ENCODE measurements around the gene POLD4. TPM values are rescaled to one million over a fixed set of nuclear protein-coding genes. Genes with fewer than 3 reads are reported as not detected.

POLD4 gene
- total RNA-seq, 4 donors from 2014 or later: 74.3 to 329 (median 272) TPM

GRCh38 chr11:67387069-67387468, 33.7 kb upstream of the POLD4 start:
- DNase-seq: peak in 1 of 3 donors; percentile 44
- Histone ChIP-seq H3K9me3 (no peaks in the 10 kb centered on the region), H3K27ac (no peak overlapping the region), H3K4me3 (no peak overlapping the region), H3K4me1 (peaks cover 0 to 20% (median 3%) of the 10 kb centered on the region in 4 donors), H3K27me3 (no peaks in the 10 kb centered on the region), H3K36me3 (no peaks in the 10 kb centered on the region)
- TF ChIP-seq CTCF (IDR thresholded peaks at IDR 0.05) (no peak), POLR2A (IDR thresholded peaks at IDR 0.05) (no peak)

GRCh38 chr11:67384851-67385366, 31.6 kb upstream of the POLD4 start:
- Histone ChIP-seq H3K36me3 (no peaks in the 10 kb centered on the region), H3K9me3 (no peaks in the 10 kb centered on the region), H3K27me3 (no peaks in the 10 kb centered on the region), H3K27ac (no peak overlapping the region), H3K4me3 (no peak overlapping the region), H3K4me1 (peaks cover 0 to 10% (median 6%) of the 10 kb centered on the region in 4 donors)
- DNase-seq: no peak
- no peak for TF ChIP-seq CTCF (IDR thresholded peaks at IDR 0.05)
- TF ChIP-seq POLR2A (IDR thresholded peaks at IDR 0.05): no peak

GRCh38 chr11:67382276-67383136, 29.2 kb upstream of the POLD4 start:
- Histone ChIP-seq H3K27ac (peak overlapping the region in 1 of 4 donors; percentile 7), H3K4me3 (no peak overlapping the region), H3K4me1 (peaks cover 0 to 10% (median 7%) of the 10 kb centered on the region in 4 donors), H3K36me3 (no peaks in the 10 kb centered on the region), H3K9me3 (no peaks in the 10 kb centered on the region), H3K27me3 (no peaks in the 10 kb centered on the region)
- TF ChIP-seq POLR2A (IDR thresholded peaks at IDR 0.05): peak in 1 of 2 donors; percentile 12
- TF ChIP-seq CTCF (IDR thresholded peaks at IDR 0.05): peak; percentile 95 to 98 (median 98)
- DNase-seq: peak; percentile 82 to 94 (median 89)

GRCh38 chr11:67381244-67381972, 28.1 kb upstream of the POLD4 start:
- Histone ChIP-seq H3K36me3 (no peaks in the 10 kb centered on the region), H3K9me3 (no peaks in the 10 kb centered on the region), H3K4me3 (no peak overlapping the region), H3K4me1 (peaks cover 0 to 10% (median 7%) of the 10 kb centered on the region in 4 donors), H3K27ac (peak overlapping the region in 2 of 4 donors; percentile 57 to 75), H3K27me3 (no peaks in the 10 kb centered on the region)
- no peak for DNase-seq
- no peak for TF ChIP-seq POLR2A (IDR thresholded peaks at IDR 0.05)

DNA sequence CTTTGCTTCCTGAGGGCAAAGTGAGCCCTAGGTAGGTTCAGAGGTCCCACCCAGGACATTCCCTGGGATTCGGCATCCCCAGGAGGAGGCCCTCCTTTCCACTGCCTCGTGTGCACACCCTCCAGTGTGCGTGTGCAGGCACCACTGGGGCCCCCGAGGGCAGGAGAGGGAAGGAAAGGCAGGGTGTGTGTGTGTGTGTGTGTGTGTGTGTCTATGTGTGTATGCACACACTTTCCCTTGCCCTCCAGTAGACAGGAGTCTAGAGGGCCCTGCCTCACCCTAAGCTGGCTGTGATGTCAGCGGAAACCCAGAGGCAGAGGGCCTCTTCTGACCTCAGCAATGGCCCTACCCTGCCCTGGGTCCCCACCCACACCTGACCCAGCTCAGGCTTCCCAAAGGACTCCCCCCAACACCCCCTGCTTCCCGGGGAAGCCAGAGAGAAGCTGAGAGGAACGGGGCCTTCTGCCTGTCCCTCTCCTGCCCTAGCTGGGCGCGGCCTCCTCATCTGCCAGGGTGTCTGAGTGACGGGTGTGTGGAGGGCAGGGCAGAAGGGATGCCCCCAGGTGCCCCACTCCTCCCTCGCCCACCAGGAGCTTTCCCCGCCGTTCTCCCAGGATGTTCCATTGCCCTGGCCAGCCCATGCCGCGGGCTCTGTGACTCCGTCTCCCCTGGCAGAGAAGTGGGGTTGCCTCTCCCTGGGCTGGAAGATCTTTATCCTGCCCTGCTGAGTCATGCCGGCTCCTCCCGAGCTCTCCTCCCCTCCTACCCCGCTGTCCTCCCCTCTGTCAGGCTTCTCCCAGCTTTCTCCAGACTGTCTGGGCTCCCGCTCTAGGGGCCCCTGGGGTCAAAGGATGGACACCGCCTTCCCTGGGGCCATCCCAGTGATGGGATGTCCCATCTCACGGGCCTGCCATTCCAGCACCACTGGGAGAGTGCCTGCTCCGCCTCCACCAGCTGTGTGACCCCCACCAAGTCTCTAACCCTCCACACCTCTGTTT, 26.0 kb upstream of the POLD4 start:
- no peak overlapping the region for H3K4me3 ChIP-seq
- H3K27ac ChIP-seq: no peak overlapping the region
- TF ChIP-seq POLR2A (IDR thresholded peaks at IDR 0.05): no peak
- no peak for TF ChIP-seq CTCF (IDR thresholded peaks at IDR 0.05)
- no peaks in the 10 kb centered on the region for H3K36me3 ChIP-seq
- DNase-seq: peak in 1 of 3 donors; percentile 64
- no peaks in the 10 kb centered on the region for H3K27me3 ChIP-seq
- H3K9me3 ChIP-seq: no peaks in the 10 kb centered on the region
- peaks cover 3 to 22% (median 11%) of the 10 kb centered on the region in 4 donors for H3K4me1 ChIP-seq
